ENCODE results near the gene NME1.

The NME1 gene

GRCh38 chr17:51164911-51165679, 11.7 kb downstream of the NME1 start:
- peak overlapping the region; percentile 83 for H3K4me2 ChIP-seq (ENCODE audit: low read length)
- TF ChIP-seq CTCF (IDR thresholded peaks at IDR 0.05; ENCODE audit: low read length), result no peak
- no peak for TF ChIP-seq EZH2 (IDR thresholded peaks at IDR 0.05; ENCODE audit: borderline replicate concordance, low read length)
- H3F3A ChIP-seq (ENCODE audit: insufficient read depth, low read length), result no peaks in the 10 kb centered on the region
- no peaks in the 10 kb centered on the region for H3K27me3 ChIP-seq (ENCODE audit: insufficient read depth, low read length)
- no peak overlapping the region for H2AFZ ChIP-seq (ENCODE audit: low read length)
- H3K4me1 ChIP-seq (ENCODE audit: insufficient read depth, low read length, severe bottlenecking), result peaks cover 23% of the 10 kb centered on the region
- peak overlapping the region; percentile 97 for H3K4me3 ChIP-seq (ENCODE audit: low read depth, low read length, poor library complexity, severe bottlenecking)
- H3K36me3 ChIP-seq (ENCODE audit: insufficient read depth, low read length), result peaks cover 66% of the 10 kb centered on the region
- peak overlapping the region; percentile 99 for H3K9ac ChIP-seq (ENCODE audit: low read length)
- H3K9me3 ChIP-seq (ENCODE audit: low read length), result no peaks in the 10 kb centered on the region
- H3K27ac ChIP-seq (ENCODE audit: low read depth, low read length, poor library complexity, severe bottlenecking), result peak overlapping the region; percentile 55
- H3K9me2 ChIP-seq (ENCODE audit: low read depth, low read length), result no peaks in the 10 kb centered on the region
- H3K79me2 ChIP-seq (ENCODE audit: insufficient read depth, low read length), result no peaks in the 10 kb centered on the region
- no peaks in the 10 kb centered on the region for H4K20me1 ChIP-seq (ENCODE audit: insufficient read depth, low read length)

- Histone ChIP-seq H2AFZ (ENCODE audit: low read length) (no peak overlapping the region), H3K9me2 (ENCODE audit: low read depth, low read length) (no peaks in the 10 kb centered on the region), H3F3A (ENCODE audit: insufficient read depth, low read length) (no peaks in the 10 kb centered on the region), H3K27ac (ENCODE audit: low read depth, low read length, poor library complexity, severe bottlenecking) (peak overlapping the region; percentile 55), H3K9ac (ENCODE audit: low read length) (peak overlapping the region; percentile 99), H3K4me1 (ENCODE audit: insufficient read depth, low read length, severe bottlenecking) (peaks cover 23% of the 10 kb centered on the region), H3K4me3 (ENCODE audit: low read depth, low read length, poor library complexity, severe bottlenecking) (peak overlapping the region; percentile 97), H3K9me3 (ENCODE audit: low read length) (no peaks in the 10 kb centered on the region), H3K79me2 (ENCODE audit: insufficient read depth, low read length) (no peaks in the 10 kb centered on the region), H4K20me1 (ENCODE audit: insufficient read depth, low read length) (no peaks in the 10 kb centered on the region), H3K27me3 (ENCODE audit: insufficient read depth, low read length) (no peaks in the 10 kb centered on the region), H3K36me3 (ENCODE audit: insufficient read depth, low read length) (peaks cover 66% of the 10 kb centered on the region), H3K4me2 (ENCODE audit: low read length) (peak overlapping the region; percentile 83)
- TF ChIP-seq EZH2 (IDR thresholded peaks at IDR 0.05; ENCODE audit: borderline replicate concordance, low read length) (no peak), CTCF (IDR thresholded peaks at IDR 0.05; ENCODE audit: low read length) (no peak)
These were observed 12.4 kb downstream of the NME1 start for GRCh38 chr17:51165680-51166197.

GRCh38 chr17:51166198-51166986, 13.0 kb downstream of the NME1 start, which contains the start of gene NME2:
TSS of gene NME2 (plus strand) at chr17:51166411. CDS start at chr17:51166831, 420 bp downstream.
- no peak within 1 kb of the TSS for H2AFZ ChIP-seq (ENCODE audit: low read length)
- H3K79me2 ChIP-seq (ENCODE audit: insufficient read depth, low read length), result no peaks in the 10 kb centered on the region
- no peaks in the 10 kb centered on the region for H3K9me2 ChIP-seq (ENCODE audit: low read depth, low read length)
- no peaks in the 10 kb centered on the region for H3F3A ChIP-seq (ENCODE audit: insufficient read depth, low read length)
- H3K27ac ChIP-seq (ENCODE audit: low read depth, low read length, poor library complexity, severe bottlenecking), result peak within 1 kb of the TSS; percentile 72
- no peaks in the 10 kb centered on the region for H3K9me3 ChIP-seq (ENCODE audit: low read length)
- no peaks in the 10 kb centered on the region for H3K27me3 ChIP-seq (ENCODE audit: insufficient read depth, low read length)
- H3K36me3 ChIP-seq (ENCODE audit: insufficient read depth, low read length), result peaks cover 66% of the 10 kb centered on the region
- H3K4me1 ChIP-seq (ENCODE audit: insufficient read depth, low read length, severe bottlenecking), result peaks cover 23% of the 10 kb centered on the region
- TF ChIP-seq CTCF (IDR thresholded peaks at IDR 0.05; ENCODE audit: low read length) (no peak), EZH2 (IDR thresholded peaks at IDR 0.05; ENCODE audit: borderline replicate concordance, low read length) (no peak)
- H3K4me2 ChIP-seq (ENCODE audit: low read length), result peak within 1 kb of the TSS; percentile 83
- H3K4me3 ChIP-seq (ENCODE audit: low read depth, low read length, poor library complexity, severe bottlenecking), result peak within 1 kb of the TSS; percentile 97
- no peaks in the 10 kb centered on the region for H4K20me1 ChIP-seq (ENCODE audit: insufficient read depth, low read length)
- peak within 1 kb of the TSS; percentile 99 for H3K9ac ChIP-seq (ENCODE audit: low read length)

All from OCI-LY1 (cell line).